Testis (tissue), 2 donors: Measurements from ENCODE around the gene RELCH.

Experiments
- POLR2A ChIP-seq: fragments of 450-650 bp; IDR thresholded peaks from one replicate; pipeline ENCODE4 v1.6.1; 2017; ENCODE audit warnings: antibody characterized with exemption, mild to moderate bottlenecking, moderate library complexity
- TF ChIP-seq, protein P1 (sequence below), 3 experiments: fragments of 450-650 bp in 2 of 3; fragments of 200-600 bp in 1 of 3; sonication (generic) in 1 of 3; IDR thresholded peaks; one replicate each; pipeline ENCODE4 v1.5.1; 2016 to 2019; ENCODE audit warnings: antibody characterized with exemption in 3 of 3, mild to moderate bottlenecking in 2 of 3, moderate library complexity in 1 of 3

DNA sequence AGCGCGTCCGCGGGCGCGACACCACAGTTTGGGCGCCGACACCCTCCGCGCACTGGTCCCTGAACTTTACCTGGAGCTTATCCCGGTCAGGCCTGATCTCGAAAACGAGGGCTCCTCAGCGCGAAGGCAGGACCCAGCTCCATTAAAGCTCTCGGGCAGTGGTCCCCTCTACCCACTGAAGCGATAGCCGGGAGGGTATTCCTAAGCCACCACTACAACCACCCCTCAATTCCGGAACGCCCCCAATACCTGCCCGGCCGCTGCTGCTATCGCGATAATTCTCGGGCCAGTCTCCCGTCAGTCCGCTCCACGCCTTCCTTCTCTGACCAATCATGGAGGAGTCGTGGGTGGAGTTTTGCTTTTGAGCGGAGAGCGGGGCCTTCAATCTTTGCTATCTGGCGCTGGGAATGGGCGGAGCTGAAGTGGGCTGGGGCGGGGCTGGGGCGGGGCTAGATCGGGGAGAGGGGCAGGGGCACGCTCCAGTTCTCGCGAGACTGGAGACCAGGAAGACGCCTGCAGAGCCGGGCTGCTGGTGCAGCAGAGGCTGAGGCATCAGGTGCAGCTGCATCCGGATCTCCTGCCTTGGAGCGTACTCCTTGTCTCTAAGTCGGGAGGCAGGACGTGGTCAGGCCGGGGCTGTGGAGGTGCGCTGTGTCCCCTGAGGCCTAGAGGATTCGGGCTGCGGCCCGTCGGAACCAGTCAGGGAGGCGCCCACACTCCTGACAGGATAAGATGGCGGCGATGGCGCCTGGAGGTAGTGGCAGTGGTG is at the start of gene RELCH, which contains the start of gene PIGN:
- no peak for TF ChIP-seq POLR2A
- TF ChIP-seq, protein P1, sequence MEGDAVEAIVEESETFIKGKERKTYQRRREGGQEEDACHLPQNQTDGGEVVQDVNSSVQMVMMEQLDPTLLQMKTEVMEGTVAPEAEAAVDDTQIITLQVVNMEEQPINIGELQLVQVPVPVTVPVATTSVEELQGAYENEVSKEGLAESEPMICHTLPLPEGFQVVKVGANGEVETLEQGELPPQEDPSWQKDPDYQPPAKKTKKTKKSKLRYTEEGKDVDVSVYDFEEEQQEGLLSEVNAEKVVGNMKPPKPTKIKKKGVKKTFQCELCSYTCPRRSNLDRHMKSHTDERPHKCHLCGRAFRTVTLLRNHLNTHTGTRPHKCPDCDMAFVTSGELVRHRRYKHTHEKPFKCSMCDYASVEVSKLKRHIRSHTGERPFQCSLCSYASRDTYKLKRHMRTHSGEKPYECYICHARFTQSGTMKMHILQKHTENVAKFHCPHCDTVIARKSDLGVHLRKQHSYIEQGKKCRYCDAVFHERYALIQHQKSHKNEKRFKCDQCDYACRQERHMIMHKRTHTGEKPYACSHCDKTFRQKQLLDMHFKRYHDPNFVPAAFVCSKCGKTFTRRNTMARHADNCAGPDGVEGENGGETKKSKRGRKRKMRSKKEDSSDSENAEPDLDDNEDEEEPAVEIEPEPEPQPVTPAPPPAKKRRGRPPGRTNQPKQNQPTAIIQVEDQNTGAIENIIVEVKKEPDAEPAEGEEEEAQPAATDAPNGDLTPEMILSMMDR (IDR thresholded peaks at IDR 0.05) = no peak
